Measurements from ENCODE around the gene PLTP. TPM values are rescaled to one million over a fixed set of nuclear protein-coding genes. Genes with fewer than 3 reads are reported as not detected.

PLTP gene
- total and polyA plus RNA-seq, 2 of the 13 experiments (the other 11 are each of a cell fraction or from before 2014, with no cell fraction given), result 16.9 to 28.6 TPM

DNA sequence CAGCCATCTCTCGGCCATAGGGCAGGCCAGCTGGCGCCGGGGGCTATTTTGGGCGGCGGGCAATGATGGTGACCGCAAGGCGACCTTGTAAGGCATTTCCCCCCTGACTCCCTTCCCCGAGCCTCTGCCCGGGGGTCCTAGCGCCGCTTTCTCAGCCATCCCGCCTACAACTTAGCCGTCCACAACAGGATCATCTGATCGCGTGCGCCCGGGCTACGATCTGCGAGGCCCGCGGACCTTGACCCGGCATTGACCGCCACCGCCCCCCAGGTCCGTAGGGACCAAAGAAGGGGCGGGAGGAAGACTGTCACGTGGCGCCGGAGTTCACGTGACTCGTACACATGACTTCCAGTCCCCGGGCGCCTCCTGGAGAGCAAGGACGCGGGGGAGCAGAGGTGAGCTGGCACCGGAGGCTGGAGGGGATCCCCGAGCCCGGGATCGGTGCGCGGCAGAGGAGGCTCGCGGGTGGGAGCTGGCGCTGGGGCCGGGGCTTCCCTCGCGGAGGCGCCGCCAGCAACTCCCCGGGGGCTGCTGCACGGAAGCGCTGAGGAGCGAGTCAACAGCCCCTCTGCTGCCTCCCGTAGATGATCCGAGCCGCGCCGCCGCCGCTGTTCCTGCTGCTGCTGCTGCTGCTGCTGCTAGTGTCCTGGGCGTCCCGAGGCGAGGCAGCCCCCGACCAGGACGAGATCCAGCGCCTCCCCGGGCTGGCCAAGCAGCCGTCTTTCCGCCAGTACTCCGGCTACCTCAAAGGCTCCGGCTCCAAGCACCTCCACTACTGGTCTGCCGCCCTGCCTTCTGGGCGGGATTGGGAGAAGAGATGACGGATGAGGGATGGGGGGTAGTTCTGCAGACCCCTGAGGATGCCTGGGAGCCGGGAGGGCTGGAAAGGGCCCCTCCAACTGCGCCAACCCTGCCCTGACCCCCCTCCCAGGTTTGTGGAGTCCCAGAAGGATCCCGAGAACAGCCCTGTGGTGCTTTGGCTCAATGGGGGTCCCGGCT, 20.7 kb downstream of the PLTP start, which contains the start of the genes CTSA and NEURL2:
TSS of gene CTSA (plus strand) at position 351 of the 999 bp plus-strand sequence. CDS start at position 585, 234 bp downstream.
TSS of gene NEURL2 (minus strand) at position 224 of the 999 bp plus-strand sequence. CDS start at position 7, 217 bp downstream.
- Histone ChIP-seq H3K27me3 (ENCODE audit: control insufficient read depth in 1 of 2, insufficient read depth in 2 of 2, low read length in 2 of 2) (no peaks in the 10 kb centered on the region), H3K79me2 (ENCODE audit: insufficient read depth, low read length) (peaks cover 32% of the 10 kb centered on the region), H3K4me3 (replicated peaks in 1 of 3; ENCODE audit: insufficient read depth in 1 of 3, low read depth in 2 of 3, low read length in 3 of 3) (peak within 1 kb of the TSS; percentile 86 to 98 (median 96)), H3K27ac (ENCODE audit: extremely low read length, insufficient read depth, low read length) (peak within 1 kb of the TSS; percentile 87), H3K4me2 (ENCODE audit: low read depth, low read length) (peak within 1 kb of the TSS; percentile 85), H3K9ac (ENCODE audit: insufficient read depth, low read depth, low read length) (peak within 1 kb of the TSS; percentile 87), H3K4me1 (ENCODE audit: insufficient read depth, low read length) (peaks cover 43% of the 10 kb centered on the region), H3K36me3 (replicated peaks in 1 of 2; ENCODE audit: control insufficient read depth in 1 of 2, insufficient read depth in 2 of 2, low read length in 2 of 2) (peaks cover 31 to 54% of the 10 kb centered on the region in 2 experiments), H4K20me1 (ENCODE audit: insufficient read depth, low read length) (no peaks in the 10 kb centered on the region), H2AFZ (ENCODE audit: low read length) (no peak within 1 kb of the TSS), H3K9me3 (ENCODE audit: low read length) (no peaks in the 10 kb centered on the region)
- CTCF ChIA-PET (ENCODE audit: low intra/inter-chr PET ratio, low total read pairs), result interaction anchor here (1.2 to 2.6 kb wide), 3 partner anchors 67 to 92 kb away, joined by 3 to 19 read pairs (median 4); no protein-coding TSS in a partner anchor
- ATAC-seq (peak; percentile 80), FAIRE-seq (peak; percentile 77), DNase-seq (ENCODE audit: low spot score) (peak; percentile 98)
- BruUV-seq (replicated peaks), result no TSS peak
- POLR2A ChIA-PET, result interaction anchor here (0.7 to 8.1 kb wide), 25 partner anchors 10 to 99 kb away, joined by 3 to 164 read pairs (median 9); partner anchors contain the start of genes ACOT8, DNTTIP1, PCIF1 and PLTP
- 2% methylated on average over 44 of the region's 78 CpGs for WGBS (ENCODE audit: low lambda C conversion rate)
- in situ Hi-C loops (cut with HindIII; ENCODE audit: extremely low pct_ligation_motif_present, low pct_unique_long_range_greater_than_20kb), result loop anchor here (5.0 kb wide), 2 partner anchors 41 to 71 kb away; partner anchors contain the start of gene PCIF1
- intact Hi-C loops (cut with micrococcal nuclease; ENCODE audit: unreplicated experiment), result loop anchor here (1.0 to 2.0 kb wide), 8 partner anchors 10 to 72 kb away; partner anchors contain the start of genes ACOT8, PCIF1, SNX21 and ZSWIM1
- TF ChIP-seq, protein P1, sequence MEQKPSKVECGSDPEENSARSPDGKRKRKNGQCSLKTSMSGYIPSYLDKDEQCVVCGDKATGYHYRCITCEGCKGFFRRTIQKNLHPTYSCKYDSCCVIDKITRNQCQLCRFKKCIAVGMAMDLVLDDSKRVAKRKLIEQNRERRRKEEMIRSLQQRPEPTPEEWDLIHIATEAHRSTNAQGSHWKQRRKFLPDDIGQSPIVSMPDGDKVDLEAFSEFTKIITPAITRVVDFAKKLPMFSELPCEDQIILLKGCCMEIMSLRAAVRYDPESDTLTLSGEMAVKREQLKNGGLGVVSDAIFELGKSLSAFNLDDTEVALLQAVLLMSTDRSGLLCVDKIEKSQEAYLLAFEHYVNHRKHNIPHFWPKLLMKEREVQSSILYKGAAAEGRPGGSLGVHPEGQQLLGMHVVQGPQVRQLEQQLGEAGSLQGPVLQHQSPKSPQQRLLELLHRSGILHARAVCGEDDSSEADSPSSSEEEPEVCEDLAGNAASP (CRISPR knock-in tag; IDR thresholded peaks at IDR 0.05; ENCODE audit: borderline replicate concordance), result peak; percentile 98
- no peak for TF ChIP-seq ZFP36L2 (CRISPR knock-in tag; IDR thresholded peaks at IDR 0.05)
- TF ChIP-seq HOXA5 (CRISPR knock-in tag; IDR thresholded peaks at IDR 0.05), result peak; percentile 98
- TF ChIP-seq, protein P2, sequence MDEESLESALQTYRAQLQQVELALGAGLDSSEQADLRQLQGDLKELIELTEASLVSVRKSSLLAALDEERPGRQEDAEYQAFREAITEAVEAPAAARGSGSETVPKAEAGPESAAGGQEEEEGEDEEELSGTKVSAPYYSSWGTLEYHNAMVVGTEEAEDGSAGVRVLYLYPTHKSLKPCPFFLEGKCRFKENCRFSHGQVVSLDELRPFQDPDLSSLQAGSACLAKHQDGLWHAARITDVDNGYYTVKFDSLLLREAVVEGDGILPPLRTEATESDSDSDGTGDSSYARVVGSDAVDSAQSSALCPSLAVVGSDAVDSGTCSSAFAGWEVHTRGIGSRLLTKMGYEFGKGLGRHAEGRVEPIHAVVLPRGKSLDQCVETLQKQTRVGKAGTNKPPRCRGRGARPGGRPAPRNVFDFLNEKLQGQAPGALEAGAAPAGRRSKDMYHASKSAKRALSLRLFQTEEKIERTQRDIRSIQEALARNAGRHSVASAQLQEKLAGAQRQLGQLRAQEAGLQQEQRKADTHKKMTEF (CRISPR knock-in tag; IDR thresholded peaks at IDR 0.05), result peak; percentile 100
- TF ChIP-seq ZNF556 (CRISPR knock-in tag; IDR thresholded peaks at IDR 0.05; ENCODE audit: borderline replicate concordance), result peak; percentile 99
- TF ChIP-seq, protein P3, sequence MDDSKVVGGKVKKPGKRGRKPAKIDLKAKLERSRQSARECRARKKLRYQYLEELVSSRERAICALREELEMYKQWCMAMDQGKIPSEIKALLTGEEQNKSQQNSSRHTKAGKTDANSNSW (CRISPR knock-in tag; IDR thresholded peaks at IDR 0.05; ENCODE audit: borderline replicate concordance), result peak; percentile 99
- peak; percentile 87; the same call in 1 of the 2 replicates for TF ChIP-seq KDM1A (CRISPR knock-in tag; IDR thresholded peaks at IDR 0.05)
- TF ChIP-seq, protein P4, sequence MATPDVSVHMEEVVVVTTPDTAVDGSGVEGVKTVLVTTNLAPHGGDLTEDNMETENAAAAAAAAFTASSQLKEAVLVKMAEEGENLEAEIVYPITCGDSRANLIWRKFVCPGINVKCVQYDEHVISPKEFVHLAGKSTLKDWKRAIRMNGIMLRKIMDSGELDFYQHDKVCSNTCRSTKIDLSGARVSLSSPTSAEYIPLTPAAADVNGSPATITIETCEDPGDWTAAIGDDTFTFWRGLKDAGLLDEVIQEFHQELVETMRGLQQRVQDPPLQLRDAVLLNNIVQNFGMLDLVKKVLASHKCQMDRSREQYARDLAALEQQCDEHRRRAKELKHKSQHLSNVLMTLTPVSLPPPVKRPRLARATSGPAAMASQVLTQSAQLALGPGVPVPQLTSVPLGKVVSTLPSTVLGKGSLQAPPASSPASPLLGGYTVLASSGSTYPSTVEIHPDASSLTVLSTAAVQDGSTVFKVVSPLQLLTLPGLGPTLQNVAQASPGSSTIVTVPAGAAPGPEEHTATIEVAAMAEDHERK (CRISPR knock-in tag; IDR thresholded peaks at IDR 0.05; ENCODE audit: low read depth), result peak; percentile 58
- TF ChIP-seq, protein P5, sequence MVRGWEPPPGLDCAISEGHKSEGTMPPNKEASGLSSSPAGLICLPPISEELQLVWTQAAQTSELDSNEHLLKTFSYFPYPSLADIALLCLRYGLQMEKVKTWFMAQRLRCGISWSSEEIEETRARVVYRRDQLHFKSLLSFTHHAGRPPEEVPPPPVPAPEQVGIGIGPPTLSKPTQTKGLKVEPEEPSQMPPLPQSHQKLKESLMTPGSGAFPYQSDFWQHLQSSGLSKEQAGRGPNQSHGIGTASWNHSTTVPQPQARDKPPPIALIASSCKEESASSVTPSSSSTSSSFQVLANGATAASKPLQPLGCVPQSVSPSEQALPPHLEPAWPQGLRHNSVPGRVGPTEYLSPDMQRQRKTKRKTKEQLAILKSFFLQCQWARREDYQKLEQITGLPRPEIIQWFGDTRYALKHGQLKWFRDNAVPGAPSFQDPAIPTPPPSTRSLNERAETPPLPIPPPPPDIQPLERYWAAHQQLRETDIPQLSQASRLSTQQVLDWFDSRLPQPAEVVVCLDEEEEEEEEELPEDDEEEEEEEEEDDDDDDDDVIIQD (CRISPR knock-in tag; IDR thresholded peaks at IDR 0.05; ENCODE audit: low read depth), result peak; percentile 83; the same call in 1 of the 2 replicates
- TF ChIP-seq CENPX (CRISPR knock-in tag; IDR thresholded peaks at IDR 0.05), result no peak
- TF ChIP-seq ZNF10 (CRISPR knock-in tag; IDR thresholded peaks at IDR 0.05; ENCODE audit: borderline replicate concordance, low read depth), result no peak
- peak; percentile 96; the same call in 1 of the 2 replicates for TF ChIP-seq NPAS2 (CRISPR knock-in tag; IDR thresholded peaks at IDR 0.05; ENCODE audit: borderline replicate concordance)
- peak; percentile 98 for TF ChIP-seq ZSCAN29 (CRISPR knock-in tag; conservative IDR thresholded peaks at IDR 0.05)
- TF ChIP-seq PITX1 (CRISPR knock-in tag; IDR thresholded peaks at IDR 0.05), result peak; percentile 97

Data from HepG2 (cell line).